Suprapubic skin (tissue), 4 donors: ENCODE measurements around the gene MT1A.
A peak's percentile ranks its signal among the peaks of the same experiment; 100 is the strongest.

Source experiments
- EP300 ChIP-seq: sonication (generic); formaldehyde crosslinking; IDR thresholded peaks from one replicate; pipeline ENCODE4 v1.6.1; 2017; ENCODE audit warnings: antibody characterized with exemption
- POLR2A ChIP-seq, 2 donors: fragments of 450-650 bp; IDR thresholded peaks; one replicate each; pipeline ENCODE4 v1.6.1; 2017; ENCODE audit warnings: antibody characterized with exemption in 2 of 2, mild to moderate bottlenecking in 2 of 2, moderate library complexity in 2 of 2
- POLR2AphosphoS5 ChIP-seq, 3 donors: sonication (generic); formaldehyde crosslinking; IDR thresholded peaks; one replicate each; pipeline ENCODE4 v1.6.1; 2017; ENCODE audit warnings: antibody characterized with exemption in 3 of 3
- TF ChIP-seq, protein P1 (sequence below), 2 donors: fragments of 200-600 bp in 1 of 2; fragments of 450-650 bp in 1 of 2; sonication (generic) in 1 of 2; IDR thresholded peaks; one replicate each; pipeline ENCODE4 v1.5.1; 2016 to 2019; ENCODE audit warnings: antibody characterized with exemption in 2 of 2, mild to moderate bottlenecking in 1 of 2, moderate library complexity in 1 of 2

- TF ChIP-seq, protein P1, sequence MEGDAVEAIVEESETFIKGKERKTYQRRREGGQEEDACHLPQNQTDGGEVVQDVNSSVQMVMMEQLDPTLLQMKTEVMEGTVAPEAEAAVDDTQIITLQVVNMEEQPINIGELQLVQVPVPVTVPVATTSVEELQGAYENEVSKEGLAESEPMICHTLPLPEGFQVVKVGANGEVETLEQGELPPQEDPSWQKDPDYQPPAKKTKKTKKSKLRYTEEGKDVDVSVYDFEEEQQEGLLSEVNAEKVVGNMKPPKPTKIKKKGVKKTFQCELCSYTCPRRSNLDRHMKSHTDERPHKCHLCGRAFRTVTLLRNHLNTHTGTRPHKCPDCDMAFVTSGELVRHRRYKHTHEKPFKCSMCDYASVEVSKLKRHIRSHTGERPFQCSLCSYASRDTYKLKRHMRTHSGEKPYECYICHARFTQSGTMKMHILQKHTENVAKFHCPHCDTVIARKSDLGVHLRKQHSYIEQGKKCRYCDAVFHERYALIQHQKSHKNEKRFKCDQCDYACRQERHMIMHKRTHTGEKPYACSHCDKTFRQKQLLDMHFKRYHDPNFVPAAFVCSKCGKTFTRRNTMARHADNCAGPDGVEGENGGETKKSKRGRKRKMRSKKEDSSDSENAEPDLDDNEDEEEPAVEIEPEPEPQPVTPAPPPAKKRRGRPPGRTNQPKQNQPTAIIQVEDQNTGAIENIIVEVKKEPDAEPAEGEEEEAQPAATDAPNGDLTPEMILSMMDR (IDR thresholded peaks at IDR 0.05) = peak; percentile 49 to 62
- TF ChIP-seq POLR2A (IDR thresholded peaks at IDR 0.05) = no peak
- TF ChIP-seq EP300 = no peak
- TF ChIP-seq POLR2AphosphoS5 (IDR thresholded peaks at IDR 0.05) = no peak
Measured at GRCh38 chr16:56673921-56674320, 35.5 kb downstream of the MT1A start.
